Stimulated activated CD8-positive, alpha-beta memory T cell treated with anti-CD3 and anti-CD28 coated beads, Interleukin-2, amount 100 ng/mL, for 48 hours (primary cell): Measurements from ENCODE around the gene PRSS57.
A peak's percentile ranks its signal among the peaks of the same experiment; 100 is the strongest.

ENCODE experiments used
- DNase-seq, 2 donors: peaks; one replicate each; pipeline ENCODE4 v3.0.0-alpha.2; 2020; ENCODE audit warnings: low read depth in 2 of 2

The PRSS57 gene

GRCh38 chr19:652467-653389 is 42.5 kb downstream of the PRSS57 start:
- no peak for DNase-seq

GRCh38 chr19:651991-652390 is 43.3 kb downstream of the PRSS57 start:
- DNase-seq = no peak

GRCh38 chr19:651114-651818 is 44.0 kb downstream of the PRSS57 start:
- DNase-seq = no peak

GRCh38 chr19:650121-650520 is 45.1 kb downstream of the PRSS57 start:
- no peak for DNase-seq

GRCh38 chr19:648904-649801 is 46.1 kb downstream of the PRSS57 start:
- no peak for DNase-seq

- DNase-seq = no peak
These were observed 46.9 kb downstream of the PRSS57 start for GRCh38 chr19:648305-648704.

GRCh38 chr19:647566-648284 is 47.5 kb downstream of the PRSS57 start:
- no peak for DNase-seq

GRCh38 chr19:646779-647565 is 48.3 kb downstream of the PRSS57 start:
- no peak for DNase-seq

GRCh38 chr19:645912-646778 is 49.1 kb downstream of the PRSS57 start:
- DNase-seq = no peak

- DNase-seq = no peak
These were observed 50.5 kb downstream of the PRSS57 start for GRCh38 chr19:644789-645188.

- DNase-seq = no peak
These were observed 50.9 kb downstream of the PRSS57 start for GRCh38 chr19:644363-644762.

GRCh38 chr19:643736-644135 is 51.5 kb downstream of the PRSS57 start:
- no peak for DNase-seq

GRCh38 chr19:642767-643727 is 52.2 kb downstream of the PRSS57 start:
- no peak for DNase-seq

GRCh38 chr19:641702-642101 is 53.5 kb downstream of the PRSS57 start:
- no peak for DNase-seq

- no peak for DNase-seq
These were observed 54.6 kb downstream of the PRSS57 start for GRCh38 chr19:640606-641189.

- no peak for DNase-seq
These were observed 55.1 kb downstream of the PRSS57 start for GRCh38 chr19:640161-640558.

- peak; percentile 93 to 96 for DNase-seq
These were observed 55.7 kb downstream of the PRSS57 start, which contains the start of gene FGF22 for GRCh38 chr19:639253-640160. Gene FGF22 (plus strand): TSS chr19:639879. CDS start chr19:639926, 47 bp downstream.
